Calu3 (cell line): ENCODE results near the gene NKD2. TPM values are rescaled to one million over a fixed set of nuclear protein-coding genes. Genes with fewer than 3 reads are reported as not detected.

Experiments
- BruUV-seq: library from RNA; stranded (reverse); fragments of 400-500 nt; replicated peaks from 2 replicates; lab custom pipeline; 2021; lab: Mats Ljungman, UMichigan
- CTCF ChIA-PET: fragments of 300-600 bp; sonication (Branson Sonifier 250); formaldehyde crosslinking; loops from one replicate; lab custom pipeline; 2022; ENCODE audit warnings: antibody characterized with exemption; lab: Charles Lee
- DNase-seq: peaks from one replicate; pipeline ENCODE4 v3.0.0; 2022
- H3K27ac Mint-ChIP-seq: one replicate; pipeline ENCODE4 v1.8.0; 2022; ENCODE audit warnings: mixed read lengths; ENCODE audit not compliant: unreplicated experiment
- H3K27me3 Mint-ChIP-seq: one replicate; pipeline ENCODE4 v1.8.0; 2022; ENCODE audit warnings: mixed read lengths; ENCODE audit not compliant: unreplicated experiment
- H3K36me3 Mint-ChIP-seq: one replicate; pipeline ENCODE4 v1.8.0; 2022; ENCODE audit warnings: mild to moderate bottlenecking, moderate library complexity, mixed read lengths; ENCODE audit not compliant: insufficient read depth, unreplicated experiment
- H3K4me1 Mint-ChIP-seq: one replicate; pipeline ENCODE4 v1.8.0; 2022; ENCODE audit warnings: mild to moderate bottlenecking, low read depth, mixed read lengths; ENCODE audit not compliant: unreplicated experiment
- H3K4me3 Mint-ChIP-seq: one replicate; pipeline ENCODE4 v1.8.0; 2022; ENCODE audit warnings: mild to moderate bottlenecking, low read depth, moderate library complexity, mixed read lengths; ENCODE audit not compliant: unreplicated experiment
- H3K9me3 Mint-ChIP-seq: one replicate; pipeline ENCODE4 v1.8.0; 2022; ENCODE audit warnings: low read depth, mixed read lengths; ENCODE audit not compliant: unreplicated experiment
- CTCF ChIP-seq: fragments of 200-600 bp; IDR thresholded peaks from one replicate; pipeline ENCODE4 v1.8.0; 2022; ENCODE audit warnings: antibody characterized with exemption; ENCODE audit not compliant: unreplicated experiment
- intact Hi-C: fragments of 100-400 bp; cut with micrococcal nuclease; formaldehyde crosslinking; loops from one replicate; pipeline ENCODE4 v1.10.0; 2022; ENCODE audit not compliant: unreplicated experiment
- total RNA-seq: library from RNA; stranded (reverse); gene quantifications from 2 replicates; pipeline ENCODE4 v1.2.3, GENCODE V29; 2022

The NKD2 gene
- total RNA-seq, 1 experiment from 2014 or later = 0.47 TPM

GRCh38 chr5:1062761-1063568 is 54.4 kb downstream of the NKD2 start:
- no peak overlapping the region for H3K4me3 Mint-ChIP-seq
- intact Hi-C loops = no loop called here
- CTCF ChIA-PET = no interaction called here
- TF ChIP-seq CTCF = no peak
- peaks cover 43% of the 10 kb centered on the region for H3K36me3 Mint-ChIP-seq
- H3K27ac Mint-ChIP-seq = no peak overlapping the region
- no peaks in the 10 kb centered on the region for H3K9me3 Mint-ChIP-seq
- DNase-seq = no peak
- BruUV-seq = no TSS peak
- no peaks in the 10 kb centered on the region for H3K27me3 Mint-ChIP-seq
- no peaks in the 10 kb centered on the region for H3K4me1 Mint-ChIP-seq

GRCh38 chr5:1063661-1064382 is 55.2 kb downstream of the NKD2 start:
- no TSS peak for BruUV-seq
- Mint-ChIP-seq H3K4me3 (no peak overlapping the region), H3K36me3 (peaks cover 41% of the 10 kb centered on the region), H3K9me3 (no peaks in the 10 kb centered on the region), H3K27me3 (no peaks in the 10 kb centered on the region), H3K27ac (no peak overlapping the region), H3K4me1 (no peaks in the 10 kb centered on the region)
- no peak for DNase-seq
- intact Hi-C loops = no loop called here
- CTCF ChIA-PET = no interaction called here
- TF ChIP-seq CTCF = no peak

DNA sequence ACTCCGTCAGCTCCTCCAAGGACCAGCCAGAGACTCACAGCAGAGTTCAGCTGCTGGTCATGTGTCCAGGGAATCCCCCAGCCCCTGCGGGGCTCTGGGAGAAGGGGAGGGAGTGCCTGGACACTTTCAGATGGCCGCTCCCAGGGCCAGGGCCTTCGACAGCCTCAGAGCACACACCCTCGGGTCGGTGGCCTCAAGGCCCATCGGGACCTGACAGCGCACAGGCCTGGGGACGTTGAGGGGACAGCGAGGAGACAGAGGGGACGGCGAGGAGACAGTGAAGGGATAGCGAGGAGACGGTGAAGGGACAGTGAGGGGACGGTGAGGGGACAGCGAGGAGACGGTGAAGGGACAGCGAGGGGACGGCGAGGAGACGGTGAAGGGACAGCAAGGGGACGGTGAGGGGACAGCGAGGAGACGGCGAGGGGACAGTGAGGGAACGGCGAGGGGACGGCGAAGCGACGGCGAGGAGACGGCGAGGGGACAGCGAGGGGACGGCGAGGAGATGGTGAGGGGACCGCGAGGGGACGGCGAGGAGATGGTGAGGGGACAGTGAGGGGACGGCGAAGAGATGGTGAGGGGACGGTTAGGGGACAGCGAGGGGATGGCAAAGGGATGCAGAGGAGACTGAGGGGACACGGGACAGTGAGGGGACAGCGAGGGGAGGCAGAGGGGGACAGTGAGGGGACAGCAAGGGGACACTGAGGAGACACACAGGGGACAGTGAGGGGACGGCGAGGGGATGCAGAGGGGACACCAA is 56.0 kb downstream of the NKD2 start:
- TF ChIP-seq CTCF = no peak
- no peak for DNase-seq
- Mint-ChIP-seq H3K36me3 (peaks cover 41% of the 10 kb centered on the region), H3K27ac (peak overlapping the region; percentile 23), H3K4me3 (no peak overlapping the region), H3K9me3 (no peaks in the 10 kb centered on the region), H3K27me3 (no peaks in the 10 kb centered on the region), H3K4me1 (no peaks in the 10 kb centered on the region)
- CTCF ChIA-PET = no interaction called here
- no TSS peak for BruUV-seq
- intact Hi-C loops = no loop called here

DNA sequence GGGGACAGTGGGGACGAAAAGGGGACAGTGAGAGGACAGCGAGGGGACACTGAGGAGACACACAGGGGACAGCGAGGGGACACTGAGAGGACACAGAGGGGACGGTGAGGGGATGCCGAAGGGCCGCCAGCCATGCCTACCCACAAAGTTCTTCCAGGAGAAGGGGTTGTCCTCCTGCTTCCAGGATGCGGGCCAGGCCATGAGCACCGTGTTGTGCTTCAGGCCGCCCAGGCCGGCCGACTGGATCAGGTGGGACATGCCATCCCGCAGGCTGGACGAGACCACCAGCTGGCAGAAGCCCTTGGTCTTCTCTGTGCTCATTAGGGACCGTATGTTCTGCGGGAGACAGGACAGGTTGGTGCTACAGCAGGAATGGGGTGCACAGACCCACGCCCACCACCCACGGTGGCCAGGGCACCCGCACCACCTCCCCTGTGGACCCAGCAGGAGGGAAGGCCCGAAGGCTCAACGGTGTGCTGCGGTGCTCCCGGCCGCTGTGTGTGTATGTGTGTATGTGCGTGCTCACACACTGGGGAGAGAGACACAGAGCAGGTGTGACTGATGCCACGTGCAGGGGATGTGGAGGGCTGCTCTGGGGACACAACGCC is 56.6 kb downstream of the NKD2 start:
- no TSS peak for BruUV-seq
- intact Hi-C loops = no loop called here
- no peak overlapping the region for H3K27ac Mint-ChIP-seq

More for the DNA sequence above, 56.6 kb downstream of the NKD2 start:
- no peak overlapping the region for H3K4me3 Mint-ChIP-seq
- no peak for DNase-seq
- TF ChIP-seq CTCF = no peak
- no peaks in the 10 kb centered on the region for H3K27me3 Mint-ChIP-seq
- H3K4me1 Mint-ChIP-seq = no peaks in the 10 kb centered on the region
- CTCF ChIA-PET = no interaction called here
- H3K9me3 Mint-ChIP-seq = no peaks in the 10 kb centered on the region
- peaks cover 41% of the 10 kb centered on the region for H3K36me3 Mint-ChIP-seq
